ENCODE data around the gene FAHD2B. TPM values are rescaled to one million over a fixed set of nuclear protein-coding genes. Genes with fewer than 3 reads are reported as not detected.
"Not testable (repeated sequence)": the region's sequence is repeated elsewhere in the genome, so short reads cannot be mapped to it uniquely, and the experiment has no call there.

FAHD2B gene, protein sequence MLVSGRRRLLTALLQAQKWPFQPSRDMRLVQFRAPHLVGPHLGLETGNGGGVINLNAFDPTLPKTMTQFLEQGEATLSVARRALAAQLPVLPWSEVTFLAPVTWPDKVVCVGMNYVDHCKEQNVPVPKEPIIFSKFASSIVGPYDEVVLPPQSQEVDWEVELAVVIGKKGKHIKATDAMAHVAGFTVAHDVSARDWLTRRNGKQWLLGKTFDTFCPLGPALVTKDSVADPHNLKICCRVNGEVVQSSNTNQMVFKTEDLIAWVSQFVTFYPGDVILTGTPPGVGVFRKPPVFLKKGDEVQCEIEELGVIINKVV
- 10 to 100 TPM; 32.9 to 36.1 TPM for total RNA-seq

DNA sequence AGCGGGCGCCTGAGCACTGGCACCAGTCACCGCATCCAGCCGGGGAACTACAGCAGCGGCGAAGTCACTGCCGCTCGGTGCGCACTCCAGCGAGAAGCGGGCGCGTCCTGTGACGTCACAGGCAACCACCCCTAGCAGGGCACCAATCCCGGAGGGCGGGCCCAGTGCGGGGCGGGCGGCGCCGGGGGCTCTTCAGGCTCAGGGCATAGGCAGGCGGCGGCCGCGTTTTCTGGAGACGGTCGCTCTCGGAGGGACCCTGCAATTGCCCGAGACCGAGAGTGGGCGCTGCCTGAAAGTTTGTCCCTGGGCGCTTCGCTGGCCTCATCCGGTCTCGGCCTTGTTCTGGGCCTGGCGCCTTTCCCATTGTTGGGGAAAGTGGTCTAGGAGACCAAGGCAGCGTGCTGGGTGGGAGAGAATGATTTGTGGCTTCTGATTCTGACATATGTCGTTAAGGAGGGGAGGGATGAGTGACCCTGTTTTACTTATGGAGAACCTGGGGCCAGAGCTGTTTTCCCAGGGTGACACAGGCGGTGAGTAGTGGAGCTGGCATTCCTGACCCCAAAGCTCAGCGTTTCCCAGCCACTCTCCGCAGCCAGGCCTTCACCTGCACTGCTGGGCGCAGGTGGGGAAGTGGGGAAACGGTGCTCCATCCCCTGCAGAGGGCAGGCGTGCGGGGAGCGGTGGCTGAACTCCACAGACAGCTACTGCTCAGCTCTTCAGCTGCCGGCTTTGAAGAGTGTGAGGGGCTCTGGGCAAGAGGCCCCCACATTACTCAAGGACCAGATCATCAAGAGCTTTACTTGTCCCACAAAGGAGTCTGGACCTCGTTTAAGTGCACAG is at the start of gene FAHD2B:
Gene FAHD2B (minus strand): TSS at position 111 of the 840 bp plus-strand sequence. CDS start 3,176 bp downstream, outside the sequence.
- H3K27me3 Mint-ChIP-seq (ENCODE audit: low read depth); H3K36me3 Mint-ChIP-seq (ENCODE audit: insufficient read depth in 2 of 2); H3K27ac Mint-ChIP-seq; H3K9me3 Mint-ChIP-seq: not testable (repeated sequence)
- Mint-ChIP-seq H3K4me1 (ENCODE audit: low read depth) (peaks cover 11% of the 10 kb centered on the region), H3K4me3 (peak within 1 kb of the TSS; percentile 83 to 84)
- peak; percentile 84 to 91 for DNase-seq
- ATAC-seq (replicated peaks in 1 of 2): peak; percentile 98

DNA sequence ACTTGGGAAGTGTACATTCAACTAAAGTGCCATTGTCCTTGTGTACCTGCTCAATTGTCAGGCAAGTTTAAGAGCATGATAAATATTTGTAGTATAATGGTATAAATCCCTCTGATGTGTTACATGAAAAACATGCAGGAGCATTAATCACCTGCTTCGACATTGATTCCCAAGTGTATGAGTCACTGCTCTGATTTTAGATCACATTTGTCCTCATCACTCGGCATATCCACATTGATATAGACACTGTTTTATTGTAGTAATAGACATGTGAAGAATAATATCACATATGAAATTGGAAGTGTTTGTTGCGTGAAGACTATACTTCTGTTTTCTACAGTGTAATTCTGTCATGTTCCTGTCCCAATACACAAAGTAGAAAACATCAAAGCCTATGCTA is 49.3 kb upstream of the FAHD2B start:
- ATAC-seq (replicated peaks in 1 of 2); H3K27me3 Mint-ChIP-seq (ENCODE audit: low read depth); H3K9me3 Mint-ChIP-seq; DNase-seq; H3K4me1 Mint-ChIP-seq (ENCODE audit: low read depth); H3K4me3 Mint-ChIP-seq; H3K27ac Mint-ChIP-seq: not testable (repeated sequence)
- H3K36me3 Mint-ChIP-seq (ENCODE audit: insufficient read depth in 2 of 2): peaks cover 2 to 14% of the 10 kb centered on the region in 2 donors

GRCh38 chr2:97129090-97129489 is 34.4 kb upstream of the FAHD2B start:
- not testable (repeated sequence) for H3K9me3 Mint-ChIP-seq; H3K27ac Mint-ChIP-seq; DNase-seq; ATAC-seq (replicated peaks in 1 of 2); H3K4me3 Mint-ChIP-seq; H3K4me1 Mint-ChIP-seq (ENCODE audit: low read depth); H3K27me3 Mint-ChIP-seq (ENCODE audit: low read depth)
- peaks cover 8 to 14% of the 10 kb centered on the region in 2 donors for H3K36me3 Mint-ChIP-seq (ENCODE audit: insufficient read depth in 2 of 2)

GRCh38 chr2:97113882-97114255 is 19.2 kb upstream of the FAHD2B start:
- H3K27ac Mint-ChIP-seq: peak overlapping the region; percentile 94
- not testable (repeated sequence) for H3K9me3 Mint-ChIP-seq; DNase-seq; H3K4me1 Mint-ChIP-seq (ENCODE audit: low read depth); H3K27me3 Mint-ChIP-seq (ENCODE audit: low read depth); H3K36me3 Mint-ChIP-seq (ENCODE audit: insufficient read depth in 2 of 2); ATAC-seq (replicated peaks in 1 of 2)
- peak overlapping the region; percentile 100 for H3K4me3 Mint-ChIP-seq

- DNase-seq (peak; percentile 93), ATAC-seq (replicated peaks in 1 of 2) (peak; percentile 92 to 93)
- peak within 1 kb of the TSS; percentile 94 for H3K27ac Mint-ChIP-seq
- not testable (repeated sequence) for H3K36me3 Mint-ChIP-seq (ENCODE audit: insufficient read depth in 2 of 2); H3K9me3 Mint-ChIP-seq; H3K4me1 Mint-ChIP-seq (ENCODE audit: low read depth)
- peaks cover 11% of the 10 kb centered on the region for H3K27me3 Mint-ChIP-seq (ENCODE audit: low read depth)
- peak within 1 kb of the TSS; percentile 100 for H3K4me3 Mint-ChIP-seq
Observed at GRCh38 chr2:97113050-97113881, 18.6 kb upstream of the FAHD2B start, which contains the start of gene ANKRD36. Gene ANKRD36 (plus strand): TSS chr2:97113153. CDS start chr2:97113740, 587 bp downstream.

GRCh38 chr2:97112320-97113049 is 17.8 kb upstream of the FAHD2B start:
- H3K9me3 Mint-ChIP-seq; H3K36me3 Mint-ChIP-seq (ENCODE audit: insufficient read depth in 2 of 2); H3K4me1 Mint-ChIP-seq (ENCODE audit: low read depth): not testable (repeated sequence)
- peak; percentile 69 for DNase-seq
- H3K27me3 Mint-ChIP-seq (ENCODE audit: low read depth): peaks cover 11% of the 10 kb centered on the region
- ATAC-seq (replicated peaks in 1 of 2): peak; percentile 66 to 68
- H3K4me3 Mint-ChIP-seq: peak overlapping the region; percentile 96 to 100
- peak overlapping the region; percentile 74 for H3K27ac Mint-ChIP-seq

GRCh38 chr2:97111246-97111645 is 16.6 kb upstream of the FAHD2B start:
- H3K27ac Mint-ChIP-seq; H3K4me1 Mint-ChIP-seq (ENCODE audit: low read depth): not testable (repeated sequence)

GRCh38 chr2:97106878-97107277 is 12.2 kb upstream of the FAHD2B start:
- H3K4me1 Mint-ChIP-seq (ENCODE audit: low read depth); ATAC-seq (replicated peaks in 1 of 2); H3K27ac Mint-ChIP-seq; H3K9me3 Mint-ChIP-seq; H3K36me3 Mint-ChIP-seq (ENCODE audit: insufficient read depth in 2 of 2); DNase-seq; H3K4me3 Mint-ChIP-seq: not testable (repeated sequence)
- H3K27me3 Mint-ChIP-seq (ENCODE audit: low read depth): peaks cover 11% of the 10 kb centered on the region

More at GRCh38 chr2:97111246-97111645, 16.6 kb upstream of the FAHD2B start:
- H3K9me3 Mint-ChIP-seq; H3K36me3 Mint-ChIP-seq (ENCODE audit: insufficient read depth in 2 of 2); DNase-seq; H3K4me3 Mint-ChIP-seq; ATAC-seq (replicated peaks in 1 of 2): not testable (repeated sequence)
- H3K27me3 Mint-ChIP-seq (ENCODE audit: low read depth): peaks cover 11% of the 10 kb centered on the region

DNA sequence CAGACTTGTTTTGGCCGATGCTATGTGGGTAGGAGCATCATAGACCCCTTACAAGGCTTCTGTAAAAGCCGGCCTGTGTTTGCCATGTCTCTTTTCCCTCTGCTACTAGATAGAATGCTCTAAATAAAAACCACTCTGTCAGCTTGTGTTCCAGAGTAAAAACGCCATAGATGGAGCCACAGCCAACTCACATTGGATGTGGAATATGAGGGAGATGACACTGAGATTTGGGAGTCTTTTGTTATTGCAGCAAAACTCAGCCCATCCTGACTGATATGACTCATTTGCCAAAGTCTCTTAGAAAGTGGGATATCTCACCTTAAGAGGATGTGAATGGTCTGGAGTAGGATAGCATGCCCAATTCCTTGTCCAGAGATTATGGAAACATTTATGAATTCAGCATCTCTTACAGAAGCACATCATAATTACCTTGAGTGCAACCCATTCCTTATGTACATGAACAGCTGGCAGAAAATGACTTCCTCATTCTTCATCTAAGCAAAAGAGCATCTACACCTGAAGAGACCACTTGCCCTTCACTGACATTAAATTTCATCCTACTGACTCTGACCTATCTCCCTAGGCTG is 4.2 kb upstream of the FAHD2B start:
- not testable (repeated sequence) for ATAC-seq (replicated peaks in 1 of 2); H3K27ac Mint-ChIP-seq; H3K9me3 Mint-ChIP-seq; H3K36me3 Mint-ChIP-seq (ENCODE audit: insufficient read depth in 2 of 2); H3K4me3 Mint-ChIP-seq; H3K27me3 Mint-ChIP-seq (ENCODE audit: low read depth); DNase-seq
- peaks cover 11% of the 10 kb centered on the region for H3K4me1 Mint-ChIP-seq (ENCODE audit: low read depth)

DNA sequence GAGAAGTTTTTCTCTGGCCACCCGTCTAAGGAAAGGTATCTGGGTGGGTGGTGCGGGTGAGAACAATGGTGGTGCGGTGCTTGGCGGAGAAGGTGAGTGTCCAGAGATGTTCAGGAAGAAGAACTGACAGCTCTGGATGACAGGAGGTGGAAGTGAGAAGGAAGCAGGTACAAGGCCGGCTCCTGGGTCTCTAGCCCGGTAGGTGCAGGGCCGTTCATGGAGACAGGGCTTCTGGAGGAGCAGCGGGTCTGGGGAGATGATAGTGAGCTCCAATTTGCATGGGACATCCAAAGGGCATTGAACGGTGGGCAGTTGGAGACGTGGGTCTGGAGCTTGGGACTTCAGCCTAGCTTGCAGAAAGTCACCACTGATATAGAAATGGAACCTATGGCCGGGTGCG is 979 bp upstream of the FAHD2B start:
- Mint-ChIP-seq H3K9me3 (peaks cover 0 to 3% of the 10 kb centered on the region in 2 donors), H3K27me3 (ENCODE audit: low read depth) (peaks cover 5% of the 10 kb centered on the region), H3K4me3 (peak overlapping the region; percentile 83 to 84), H3K27ac (no peak overlapping the region), H3K36me3 (ENCODE audit: insufficient read depth in 2 of 2) (peaks cover 0 to 3% of the 10 kb centered on the region in 2 donors), H3K4me1 (ENCODE audit: low read depth) (peaks cover 11% of the 10 kb centered on the region)
- no peak for DNase-seq
- ATAC-seq (replicated peaks in 1 of 2): no peak

DNA sequence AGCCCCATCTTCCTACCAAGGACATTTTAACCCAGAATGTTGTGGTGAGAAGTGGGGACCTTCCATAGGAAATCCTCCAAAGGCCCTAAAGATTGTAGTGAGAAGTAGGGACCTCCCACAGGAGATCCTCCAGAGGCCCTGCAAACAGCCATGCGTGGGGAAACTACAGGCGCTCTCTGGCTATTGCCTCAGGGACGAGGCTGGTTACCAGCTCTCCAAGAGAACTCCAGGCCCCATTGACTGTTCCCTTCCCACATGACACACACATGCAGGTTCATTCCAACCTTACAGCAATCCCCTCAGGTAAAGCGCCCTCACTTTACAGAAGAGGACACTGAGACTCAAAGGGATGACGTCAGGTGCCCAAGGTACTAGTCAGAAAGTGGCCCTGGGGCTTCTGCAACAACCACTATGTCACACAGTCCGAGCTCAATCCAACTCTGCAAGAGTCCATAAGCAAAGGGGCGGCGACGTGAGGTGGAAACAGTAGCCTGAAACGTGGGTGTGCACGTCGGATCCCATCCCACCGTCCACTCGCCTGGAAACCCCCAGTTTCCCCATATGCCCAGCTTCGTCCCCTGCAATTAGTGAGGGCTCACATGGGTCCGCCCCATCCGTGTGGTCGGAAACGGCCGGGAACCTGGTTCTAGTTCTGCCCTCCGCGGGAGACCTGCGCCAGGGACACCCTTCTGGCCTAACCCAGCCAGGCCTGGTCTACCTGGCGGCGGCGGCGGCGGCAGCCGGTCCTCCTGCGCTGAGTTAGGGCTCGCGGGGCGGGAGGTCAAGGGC is 505 bp downstream of the FAHD2B start:
- H3K9me3 Mint-ChIP-seq; H3K27ac Mint-ChIP-seq; DNase-seq; H3K36me3 Mint-ChIP-seq (ENCODE audit: insufficient read depth in 2 of 2); H3K27me3 Mint-ChIP-seq (ENCODE audit: low read depth): not testable (repeated sequence)
- H3K4me1 Mint-ChIP-seq (ENCODE audit: low read depth): peaks cover 11% of the 10 kb centered on the region
- peak overlapping the region; percentile 60 to 61 for H3K4me3 Mint-ChIP-seq
- ATAC-seq (replicated peaks in 1 of 2): peak; percentile 40 to 53

Measured in activated T-cell treated with anti-CD3 and anti-CD28 coated beads, Interleukin-2, amount 50 U/mL, for 72 hours (primary cell).